ENCODE measurements around the gene CCL22.
"Not testable (repeated sequence)": the region's sequence is repeated elsewhere in the genome, so short reads cannot be mapped to it uniquely, and the experiment has no call there.

The CCL22 gene

GRCh38 chr16:57372372-57373116 is 14.0 kb downstream of the CCL22 start, which contains the start of gene CX3CL1:
Gene CX3CL1 (plus strand): TSS chr16:57372490. CDS start chr16:57372569, 79 bp downstream.
- DNase-seq: no peak
- Histone ChIP-seq H3K4me1 (ENCODE audit: low read length) (no peaks in the 10 kb centered on the region), H3K4me3 (ENCODE audit: low read length) (no peak within 1 kb of the TSS), H3K36me3 (replicated peaks; ENCODE audit: insufficient read depth, low read length) (no peaks in the 10 kb centered on the region), H3F3A (ENCODE audit: insufficient read depth, low read length) (no peaks in the 10 kb centered on the region), H3K9ac (ENCODE audit: low read length) (no peak within 1 kb of the TSS), H3K27ac (ENCODE audit: low read length) (no peak within 1 kb of the TSS), H2AFZ (ENCODE audit: low read length) (no peak within 1 kb of the TSS), H4K20me1 (ENCODE audit: insufficient read depth, low read length) (no peaks in the 10 kb centered on the region), H3K79me2 (ENCODE audit: low read length) (no peaks in the 10 kb centered on the region), H3K9me3 (replicated peaks; ENCODE audit: insufficient read depth, low read length) (no peaks in the 10 kb centered on the region), H3K9me2 (replicated peaks; ENCODE audit: insufficient read depth, low read length) (no peaks in the 10 kb centered on the region), H3K4me2 (ENCODE audit: low read depth, low read length) (no peak within 1 kb of the TSS), H3K27me3 (replicated peaks; ENCODE audit: insufficient read depth, low read length) (peaks cover 14% of the 10 kb centered on the region)
- TF ChIP-seq CTCF (IDR thresholded peaks at IDR 0.05; ENCODE audit: low read length) (no peak), EZH2phosphoT487 (IDR thresholded peaks at IDR 0.05; ENCODE audit: low read length) (no peak)

GRCh38 chr16:57373117-57373947 is 14.7 kb downstream of the CCL22 start:
- Histone ChIP-seq H3K4me1 (ENCODE audit: low read length) (no peaks in the 10 kb centered on the region), H4K20me1 (ENCODE audit: insufficient read depth, low read length) (no peaks in the 10 kb centered on the region), H2AFZ (ENCODE audit: low read length) (no peak overlapping the region), H3K27me3 (replicated peaks; ENCODE audit: insufficient read depth, low read length) (peaks cover 14% of the 10 kb centered on the region), H3K79me2 (ENCODE audit: low read length) (no peaks in the 10 kb centered on the region), H3K4me2 (ENCODE audit: low read depth, low read length) (no peak overlapping the region), H3K4me3 (ENCODE audit: low read length) (no peak overlapping the region), H3K27ac (ENCODE audit: low read length) (no peak overlapping the region), H3K9me2 (replicated peaks; ENCODE audit: insufficient read depth, low read length) (no peaks in the 10 kb centered on the region), H3K9ac (ENCODE audit: low read length) (no peak overlapping the region), H3K9me3 (replicated peaks; ENCODE audit: insufficient read depth, low read length) (no peaks in the 10 kb centered on the region), H3K36me3 (replicated peaks; ENCODE audit: insufficient read depth, low read length) (no peaks in the 10 kb centered on the region), H3F3A (ENCODE audit: insufficient read depth, low read length) (no peaks in the 10 kb centered on the region)
- DNase-seq: no peak
- TF ChIP-seq CTCF (IDR thresholded peaks at IDR 0.05; ENCODE audit: low read length) (no peak), EZH2 (optimal IDR thresholded peaks at IDR 0.05; ENCODE audit: low read depth, low read length) (no peak), EZH2phosphoT487 (IDR thresholded peaks at IDR 0.05; ENCODE audit: low read length) (no peak)

GRCh38 chr16:57374067-57374534 is 15.5 kb downstream of the CCL22 start:
- Histone ChIP-seq H3K4me1 (ENCODE audit: low read length) (no peaks in the 10 kb centered on the region), H3F3A (ENCODE audit: insufficient read depth, low read length) (no peaks in the 10 kb centered on the region), H3K4me2 (ENCODE audit: low read depth, low read length) (no peak overlapping the region), H3K79me2 (ENCODE audit: low read length) (no peaks in the 10 kb centered on the region), H3K27ac (ENCODE audit: low read length) (no peak overlapping the region), H4K20me1 (ENCODE audit: insufficient read depth, low read length) (no peaks in the 10 kb centered on the region), H3K36me3 (replicated peaks; ENCODE audit: insufficient read depth, low read length) (no peaks in the 10 kb centered on the region), H3K4me3 (ENCODE audit: low read length) (no peak overlapping the region), H3K9me3 (replicated peaks; ENCODE audit: insufficient read depth, low read length) (no peaks in the 10 kb centered on the region), H2AFZ (ENCODE audit: low read length) (no peak overlapping the region), H3K9me2 (replicated peaks; ENCODE audit: insufficient read depth, low read length) (no peaks in the 10 kb centered on the region), H3K27me3 (replicated peaks; ENCODE audit: insufficient read depth, low read length) (peaks cover 14% of the 10 kb centered on the region), H3K9ac (ENCODE audit: low read length) (no peak overlapping the region)
- TF ChIP-seq EZH2 (optimal IDR thresholded peaks at IDR 0.05; ENCODE audit: low read depth, low read length) (no peak), CTCF (IDR thresholded peaks at IDR 0.05; ENCODE audit: low read length) (no peak), EZH2phosphoT487 (IDR thresholded peaks at IDR 0.05; ENCODE audit: low read length) (no peak)
- no peak for DNase-seq

- H3K27ac ChIP-seq (ENCODE audit: low read length); H3K36me3 ChIP-seq (replicated peaks; ENCODE audit: insufficient read depth, low read length); H3K9ac ChIP-seq (ENCODE audit: low read length); H3K9me3 ChIP-seq (replicated peaks; ENCODE audit: insufficient read depth, low read length); H3K9me2 ChIP-seq (replicated peaks; ENCODE audit: insufficient read depth, low read length); H3K27me3 ChIP-seq (replicated peaks; ENCODE audit: insufficient read depth, low read length); H3F3A ChIP-seq (ENCODE audit: insufficient read depth, low read length); H2AFZ ChIP-seq (ENCODE audit: low read length); H3K4me1 ChIP-seq (ENCODE audit: low read length); DNase-seq; H4K20me1 ChIP-seq (ENCODE audit: insufficient read depth, low read length); H3K79me2 ChIP-seq (ENCODE audit: low read length); H3K4me3 ChIP-seq (ENCODE audit: low read length); H3K4me2 ChIP-seq (ENCODE audit: low read depth, low read length): not testable (repeated sequence)
Measured at GRCh38 chr16:57374925-57375465, 16.4 kb downstream of the CCL22 start.

Measured in MM.1S (cell line).